SK-N-SH (cell line): ENCODE data around the gene SLAMF6. TPM values are rescaled to one million over a fixed set of nuclear protein-coding genes. Genes with fewer than 3 reads are reported as not detected.

Experiments used
- CTCF ChIA-PET: fragments of 300-600, 350-600 bp; formaldehyde crosslinking; extraction: SDS; loops from one replicate; lab custom pipeline; 2021; lab: Yijun Ruan, JAX
- POLR2A ChIA-PET: fragments of 350-600 bp; sonication (Branson Sonifier 250); formaldehyde crosslinking; extraction: SDS; loops from one replicate; lab custom pipeline; 2020; ENCODE audit warnings: antibody characterized with exemption, inconsistent platforms; lab: Yijun Ruan, JAX
- DNase-seq: peaks from one replicate; pipeline ENCODE4 v3.0.0; 2012
- H2AFZ ChIP-seq: fragments of 200-600 bp; sonication (generic); 2 replicates; pipeline ENCODE4 v1.8.1; 2016; ENCODE audit warnings: antibody characterized with exemption, mild to moderate bottlenecking, low read depth
- H3F3A ChIP-seq: fragments of 200-600 bp; sonication (generic); replicated peaks from 2 replicates; pipeline ENCODE3; 2016; ENCODE audit warnings: antibody characterized with exemption, mild to moderate bottlenecking; ENCODE audit not compliant: insufficient read depth
- H3K27ac ChIP-seq, 2 experiments: fragments of 200-500 bp in 1 of 2; fragments of 200-600 bp in 1 of 2; sonication (Bioruptor generic) in 1 of 2; sonication (generic), shearing (Covaris generic) in 1 of 2; 2 replicates each; pipeline versions ENCODE4 v1.5.1 to v1.6.1; 2014 to 2016; ENCODE audit warnings: low read depth in 2 of 2, inconsistent platforms in 1 of 2, low read length in 1 of 2, mild to moderate bottlenecking in 1 of 2, mixed read lengths in 1 of 2
- H3K27me3 ChIP-seq: fragments of 200-600 bp; sonication (generic), shearing (Covaris generic); 2 replicates; pipeline ENCODE4 v1.6.1; 2016; ENCODE audit warnings: mixed run types; ENCODE audit not compliant: insufficient read depth
- H3K36me3 ChIP-seq, 2 experiments: fragments of 200-500 bp in 1 of 2; fragments of 200-600 bp in 1 of 2; sonication (Bioruptor generic) in 1 of 2; sonication (generic) in 1 of 2; replicated peaks in 1 of 2; 2 replicates each; pipeline versions ENCODE3 to v1.5.1; 2014 to 2016; ENCODE audit warnings: low read length in 1 of 2, mild to moderate bottlenecking in 1 of 2; ENCODE audit not compliant: insufficient read depth in 2 of 2, control insufficient read depth in 1 of 2
- H3K4me1 ChIP-seq, 2 experiments: fragments of 200-500 bp in 1 of 2; fragments of 200-600 bp in 1 of 2; sonication (Bioruptor generic) in 1 of 2; sonication (generic), shearing (Covaris generic) in 1 of 2; 2 replicates each; pipeline versions ENCODE4 v1.5.1 to v1.6.1; 2014 to 2016; ENCODE audit warnings: low read depth in 1 of 2, low read length in 1 of 2, mixed run types in 1 of 2; ENCODE audit not compliant: insufficient read depth in 2 of 2, control insufficient read depth in 1 of 2
- H3K4me2 ChIP-seq: fragments of 200-600 bp; sonication (generic), shearing (Covaris generic); 2 replicates; pipeline ENCODE4 v1.6.1; 2017; ENCODE audit warnings: mixed run types
- H3K4me3 ChIP-seq, 2 experiments: fragments of 200-500 bp in 1 of 2; fragments of 200-600 bp in 1 of 2; sonication (Bioruptor generic) in 1 of 2; sonication (generic), shearing (Covaris generic) in 1 of 2; 2 replicates each; pipeline versions ENCODE4 v1.5.1 to v1.8.1; 2014 to 2016; ENCODE audit warnings: low read depth in 2 of 2, inconsistent platforms in 1 of 2, low read length in 1 of 2, mild to moderate bottlenecking in 1 of 2, mixed read lengths in 1 of 2, moderate library complexity in 1 of 2
- H3K79me2 ChIP-seq: fragments of 200-600 bp; sonication (generic); 2 replicates; pipeline ENCODE4 v1.8.1; 2017; ENCODE audit warnings: mild to moderate bottlenecking; ENCODE audit not compliant: insufficient read depth
- H3K9ac ChIP-seq: fragments of 200-600 bp; sonication (generic); 2 replicates; pipeline ENCODE4 v1.6.1; 2017; ENCODE audit warnings: mixed run types
- H3K9me2 ChIP-seq: fragments of 200-600 bp; sonication (generic); 2 replicates; pipeline ENCODE4 v1.6.1; 2017; ENCODE audit warnings: mixed run types
- H3K9me3 ChIP-seq: fragments of 200-600 bp; sonication (generic); 2 replicates; pipeline ENCODE4 v1.6.1; 2017; ENCODE audit warnings: mixed run types, mild to moderate bottlenecking, moderate library complexity
- H4K20me1 ChIP-seq: fragments of 200-600 bp; sonication (generic); 2 replicates; pipeline ENCODE4 v1.6.1; 2017; ENCODE audit warnings: mild to moderate bottlenecking, mixed run types; ENCODE audit not compliant: insufficient read depth
- CHD2 ChIP-seq: fragments of 150-350 bp; IDR thresholded peaks from 2 replicates; pipeline ENCODE4 v1.6.1; 2018; ENCODE audit warnings: low read length; ENCODE audit not compliant: partially characterized antibody
- EP300 ChIP-seq, 2 experiments: IDR thresholded peaks; 2 replicates each; pipeline versions ENCODE4 v1.4.0 to v1.6.1; 2012; ENCODE audit warnings: borderline replicate concordance in 1 of 2, low read depth in 1 of 2, low read length in 1 of 2
- GABPA ChIP-seq: IDR thresholded peaks from 2 replicates; pipeline ENCODE4 v1.4.0; 2012; ENCODE audit warnings: low read depth, mild to moderate bottlenecking
- GATA2 ChIP-seq: sonication (generic); formaldehyde crosslinking; IDR thresholded peaks from 2 replicates; pipeline ENCODE4 v1.5.0; 2020; ENCODE audit warnings: mild to moderate bottlenecking, missing genetic modification reagents
- MEF2A ChIP-seq: IDR thresholded peaks from 2 replicates; pipeline ENCODE4 v1.4.0; 2012; ENCODE audit warnings: low read depth, borderline replicate concordance
- MXI1 ChIP-seq: IDR thresholded peaks from 2 replicates; pipeline ENCODE4 v1.6.1; 2012; ENCODE audit warnings: mild to moderate bottlenecking, low read depth, low read length, improper control_type of control experiment
- RFX5 ChIP-seq: IDR thresholded peaks from 2 replicates; pipeline ENCODE4 v1.6.1; 2012; ENCODE audit warnings: mild to moderate bottlenecking, improper control_type of control experiment, low read length
- TEAD4 ChIP-seq: IDR thresholded peaks from 2 replicates; pipeline ENCODE4 v1.4.0; 2012; ENCODE audit warnings: mild to moderate bottlenecking, borderline replicate concordance; ENCODE audit not compliant: insufficient read depth
- WGBS: methylation state at CpG from one replicate; pipeline ENCODE4 v1.1.6; 2017; ENCODE audit warnings: low lambda C conversion rate; 5-methylcytosine and 5-hydroxymethylcytosine counted together
- polyA plus RNA-seq, 3 experiments: library from polyadenylated mRNA; depleted of rRNA; stranded (reverse); fragments of >200 nt; gene quantifications; 2 replicates each; pipeline ENCODE4 v1.2.3, GENCODE V29; 2012
- TF ChIP-seq, protein P1 (sequence below): IDR thresholded peaks from 2 replicates; pipeline ENCODE4; 2012
- TF ChIP-seq, protein P2 (sequence below): IDR thresholded peaks from 2 replicates; pipeline ENCODE4 v1.4.0; 2012; ENCODE audit warnings: low read depth, borderline replicate concordance
- TF ChIP-seq, protein P3 (sequence below): fragments of 150-350 bp; IDR thresholded peaks from 2 replicates; pipeline ENCODE4 v1.6.1; 2016; ENCODE audit warnings: mild to moderate bottlenecking, low read depth, low read length
- TF ChIP-seq, protein P4 (sequence below): IDR thresholded peaks from 2 replicates; pipeline ENCODE4 v1.4.0; 2012; ENCODE audit warnings: low read depth, borderline replicate concordance
- TF ChIP-seq, protein P5 (sequence below): IDR thresholded peaks from 2 replicates; pipeline ENCODE4 v1.4.0; 2012; ENCODE audit warnings: low read depth

The SLAMF6 gene
- polyA plus RNA-seq, 1 of the 3 experiments (the other 2 are of a cell fraction) = not detected

DNA sequence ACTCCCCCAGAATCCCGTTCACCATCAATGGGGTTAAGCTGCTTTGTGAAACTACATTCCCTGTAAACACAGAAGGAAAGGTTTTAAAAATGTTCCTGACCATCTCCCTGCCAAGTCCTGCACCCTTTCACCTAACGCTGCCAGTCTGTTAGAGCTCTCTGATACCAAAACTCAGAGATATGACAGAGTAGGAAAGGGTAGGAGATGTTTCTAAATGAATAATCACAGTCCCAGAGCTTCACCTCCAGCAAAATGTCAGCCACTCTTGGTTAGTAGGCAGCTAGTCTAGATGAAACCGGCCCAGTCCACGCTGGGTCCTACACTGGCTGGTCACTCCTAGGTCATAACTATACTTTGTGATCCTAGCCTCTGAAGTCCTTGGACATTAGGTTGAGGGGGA lies 26.7 kb downstream of the SLAMF6 start:
- no peaks in the 10 kb centered on the region for H3K79me2 ChIP-seq
- TF ChIP-seq EP300 (IDR thresholded peaks at IDR 0.05; ENCODE audit: borderline replicate concordance in 1 of 2, low read depth in 1 of 2, low read length in 1 of 2) (no peak), RFX5 (no peak), CHD2 (no peak), GABPA (no peak), GATA2 (CRISPR knock-in tag) (no peak), MXI1 (no peak), MEF2A (no peak), TEAD4 (no peak)
- TF ChIP-seq, protein P1, sequence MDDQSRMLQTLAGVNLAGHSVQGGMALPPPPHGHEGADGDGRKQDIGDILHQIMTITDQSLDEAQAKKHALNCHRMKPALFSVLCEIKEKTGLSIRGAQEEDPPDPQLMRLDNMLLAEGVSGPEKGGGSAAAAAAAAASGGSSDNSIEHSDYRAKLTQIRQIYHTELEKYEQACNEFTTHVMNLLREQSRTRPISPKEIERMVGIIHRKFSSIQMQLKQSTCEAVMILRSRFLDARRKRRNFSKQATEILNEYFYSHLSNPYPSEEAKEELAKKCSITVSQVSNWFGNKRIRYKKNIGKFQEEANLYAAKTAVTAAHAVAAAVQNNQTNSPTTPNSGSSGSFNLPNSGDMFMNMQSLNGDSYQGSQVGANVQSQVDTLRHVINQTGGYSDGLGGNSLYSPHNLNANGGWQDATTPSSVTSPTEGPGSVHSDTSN = no peak
- TF ChIP-seq, protein P2, sequence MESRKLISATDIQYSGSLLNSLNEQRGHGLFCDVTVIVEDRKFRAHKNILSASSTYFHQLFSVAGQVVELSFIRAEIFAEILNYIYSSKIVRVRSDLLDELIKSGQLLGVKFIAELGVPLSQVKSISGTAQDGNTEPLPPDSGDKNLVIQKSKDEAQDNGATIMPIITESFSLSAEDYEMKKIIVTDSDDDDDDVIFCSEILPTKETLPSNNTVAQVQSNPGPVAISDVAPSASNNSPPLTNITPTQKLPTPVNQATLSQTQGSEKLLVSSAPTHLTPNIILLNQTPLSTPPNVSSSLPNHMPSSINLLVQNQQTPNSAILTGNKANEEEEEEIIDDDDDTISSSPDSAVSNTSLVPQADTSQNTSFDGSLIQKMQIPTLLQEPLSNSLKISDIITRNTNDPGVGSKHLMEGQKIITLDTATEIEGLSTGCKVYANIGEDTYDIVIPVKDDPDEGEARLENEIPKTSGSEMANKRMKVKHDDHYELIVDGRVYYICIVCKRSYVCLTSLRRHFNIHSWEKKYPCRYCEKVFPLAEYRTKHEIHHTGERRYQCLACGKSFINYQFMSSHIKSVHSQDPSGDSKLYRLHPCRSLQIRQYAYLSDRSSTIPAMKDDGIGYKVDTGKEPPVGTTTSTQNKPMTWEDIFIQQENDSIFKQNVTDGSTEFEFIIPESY = no peak
- TF ChIP-seq, protein P3, sequence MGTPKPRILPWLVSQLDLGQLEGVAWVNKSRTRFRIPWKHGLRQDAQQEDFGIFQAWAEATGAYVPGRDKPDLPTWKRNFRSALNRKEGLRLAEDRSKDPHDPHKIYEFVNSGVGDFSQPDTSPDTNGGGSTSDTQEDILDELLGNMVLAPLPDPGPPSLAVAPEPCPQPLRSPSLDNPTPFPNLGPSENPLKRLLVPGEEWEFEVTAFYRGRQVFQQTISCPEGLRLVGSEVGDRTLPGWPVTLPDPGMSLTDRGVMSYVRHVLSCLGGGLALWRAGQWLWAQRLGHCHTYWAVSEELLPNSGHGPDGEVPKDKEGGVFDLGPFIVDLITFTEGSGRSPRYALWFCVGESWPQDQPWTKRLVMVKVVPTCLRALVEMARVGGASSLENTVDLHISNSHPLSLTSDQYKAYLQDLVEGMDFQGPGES = no peak
- TF ChIP-seq, protein P4, sequence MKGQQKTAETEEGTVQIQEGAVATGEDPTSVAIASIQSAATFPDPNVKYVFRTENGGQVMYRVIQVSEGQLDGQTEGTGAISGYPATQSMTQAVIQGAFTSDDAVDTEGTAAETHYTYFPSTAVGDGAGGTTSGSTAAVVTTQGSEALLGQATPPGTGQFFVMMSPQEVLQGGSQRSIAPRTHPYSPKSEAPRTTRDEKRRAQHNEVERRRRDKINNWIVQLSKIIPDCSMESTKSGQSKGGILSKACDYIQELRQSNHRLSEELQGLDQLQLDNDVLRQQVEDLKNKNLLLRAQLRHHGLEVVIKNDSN = no peak
- TF ChIP-seq, protein P5, sequence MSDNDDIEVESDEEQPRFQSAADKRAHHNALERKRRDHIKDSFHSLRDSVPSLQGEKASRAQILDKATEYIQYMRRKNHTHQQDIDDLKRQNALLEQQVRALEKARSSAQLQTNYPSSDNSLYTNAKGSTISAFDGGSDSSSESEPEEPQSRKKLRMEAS = no peak
- H3K9me3 ChIP-seq = no peaks in the 10 kb centered on the region
- no peaks in the 10 kb centered on the region for H3K9me2 ChIP-seq
- no peak for DNase-seq
- no peak overlapping the region for H3K9ac ChIP-seq
- H3K27me3 ChIP-seq = no peaks in the 10 kb centered on the region
- CTCF ChIA-PET = no interaction called here
- 12% methylated on average over 4 of the region's 4 CpGs for WGBS
- H3K4me3 ChIP-seq = no peak overlapping the region
- H3K4me1 ChIP-seq = no peaks in the 10 kb centered on the region
- H2AFZ ChIP-seq = no peak overlapping the region
- no peaks in the 10 kb centered on the region for H4K20me1 ChIP-seq
- H3F3A ChIP-seq = no peaks in the 10 kb centered on the region
- no peak overlapping the region for H3K27ac ChIP-seq
- H3K36me3 ChIP-seq = no peaks in the 10 kb centered on the region
- POLR2A ChIA-PET = interaction anchor here (0.6 kb wide), 1 partner anchor 9 kb away, joined by 3 read pairs; no protein-coding TSS in a partner anchor
- H3K4me2 ChIP-seq = no peak overlapping the region
